ENCODE measurements around the gene IGFALS. TPM values are rescaled to one million over a fixed set of nuclear protein-coding genes. Genes with fewer than 3 reads are reported as not detected.

IGFALS gene
- total and polyA plus RNA-seq, 2 experiments from 2014 or later = 0.16 TPM; not detected in 1

DNA sequence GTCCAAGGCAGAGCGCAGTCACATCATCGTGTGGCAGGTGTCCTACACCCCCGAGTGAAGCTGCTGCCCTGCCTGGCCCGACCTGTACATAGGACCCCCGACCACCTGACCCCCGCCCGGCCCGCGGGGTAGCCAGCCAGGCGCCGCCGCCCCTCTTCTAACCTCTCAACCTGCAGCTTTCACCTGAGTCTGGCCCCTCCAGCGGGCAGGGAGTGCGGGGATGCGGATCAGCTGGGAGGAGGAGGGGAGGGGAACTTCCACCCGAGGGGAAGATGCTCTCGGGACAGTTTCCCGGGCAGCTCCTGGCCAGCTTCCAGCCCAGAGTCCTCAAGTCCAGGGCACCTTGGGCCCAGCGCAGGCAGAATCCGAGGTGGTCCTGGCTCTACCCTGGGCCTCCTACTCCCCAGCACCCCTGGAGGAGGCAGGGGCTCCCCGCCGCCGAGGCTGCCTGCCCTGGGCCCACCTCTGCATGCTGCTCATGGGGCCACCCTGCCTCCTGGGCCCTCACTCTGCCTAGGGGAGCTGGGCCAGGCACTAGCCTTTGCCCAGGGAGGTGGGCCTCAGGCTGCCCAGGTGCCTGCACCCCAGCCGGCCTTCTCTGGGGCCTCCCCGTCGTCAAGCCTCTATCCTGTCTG is 24.6 kb downstream of the IGFALS start:
- Histone ChIP-seq H3K27me3 (ENCODE audit: insufficient read depth) (no peaks in the 10 kb centered on the region), H3K4me3 (no peak overlapping the region), H2AFZ (no peak overlapping the region), H3K27ac (ENCODE audit: low read depth) (no peak overlapping the region), H3K4me1 (ENCODE audit: insufficient read depth) (peaks cover 4% of the 10 kb centered on the region), H4K20me1 (replicated peaks; ENCODE audit: insufficient read depth) (no peaks in the 10 kb centered on the region; the same call in 1 of the 2 replicates), H3K36me3 (ENCODE audit: insufficient read depth) (no peaks in the 10 kb centered on the region), H3F3A (replicated peaks; ENCODE audit: low read depth) (peaks cover 13% of the 10 kb centered on the region; the same call in 1 of the 2 replicates), H3K4me2 (no peak overlapping the region), H3K79me2 (replicated peaks; ENCODE audit: insufficient read depth) (peaks cover 5% of the 10 kb centered on the region), H3K9me2 (ENCODE audit: insufficient read depth) (no peaks in the 10 kb centered on the region)
- TF ChIP-seq STAT1 (IDR thresholded peaks at IDR 0.05; ENCODE audit: unreplicated experiment) (no peak), NANOG (IDR thresholded peaks at IDR 0.05; ENCODE audit: borderline replicate concordance) (no peak)
- TF ChIP-seq, protein P1, sequence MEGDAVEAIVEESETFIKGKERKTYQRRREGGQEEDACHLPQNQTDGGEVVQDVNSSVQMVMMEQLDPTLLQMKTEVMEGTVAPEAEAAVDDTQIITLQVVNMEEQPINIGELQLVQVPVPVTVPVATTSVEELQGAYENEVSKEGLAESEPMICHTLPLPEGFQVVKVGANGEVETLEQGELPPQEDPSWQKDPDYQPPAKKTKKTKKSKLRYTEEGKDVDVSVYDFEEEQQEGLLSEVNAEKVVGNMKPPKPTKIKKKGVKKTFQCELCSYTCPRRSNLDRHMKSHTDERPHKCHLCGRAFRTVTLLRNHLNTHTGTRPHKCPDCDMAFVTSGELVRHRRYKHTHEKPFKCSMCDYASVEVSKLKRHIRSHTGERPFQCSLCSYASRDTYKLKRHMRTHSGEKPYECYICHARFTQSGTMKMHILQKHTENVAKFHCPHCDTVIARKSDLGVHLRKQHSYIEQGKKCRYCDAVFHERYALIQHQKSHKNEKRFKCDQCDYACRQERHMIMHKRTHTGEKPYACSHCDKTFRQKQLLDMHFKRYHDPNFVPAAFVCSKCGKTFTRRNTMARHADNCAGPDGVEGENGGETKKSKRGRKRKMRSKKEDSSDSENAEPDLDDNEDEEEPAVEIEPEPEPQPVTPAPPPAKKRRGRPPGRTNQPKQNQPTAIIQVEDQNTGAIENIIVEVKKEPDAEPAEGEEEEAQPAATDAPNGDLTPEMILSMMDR (conservative IDR thresholded peaks at IDR 0.05; ENCODE audit: low read depth in 2 of 2) = no peak
- H3K4me3 Mint-ChIP-seq = no peak overlapping the region
- peaks cover 23% of the 10 kb centered on the region for H3K36me3 Mint-ChIP-seq (ENCODE audit: low read depth)
- peaks cover 8% of the 10 kb centered on the region for H3K4me1 Mint-ChIP-seq
- no peak overlapping the region for H3K27ac Mint-ChIP-seq
- peaks cover 4% of the 10 kb centered on the region; the same call in 1 of the 3 replicates for H3K9me3 Mint-ChIP-seq
- DNase-seq (ENCODE audit: low spot score) = no peak
- ATAC-seq = no peak
- H3K27me3 Mint-ChIP-seq (ENCODE audit: insufficient read depth, low read depth, poor library complexity) = peaks cover 26% of the 10 kb centered on the region

DNA sequence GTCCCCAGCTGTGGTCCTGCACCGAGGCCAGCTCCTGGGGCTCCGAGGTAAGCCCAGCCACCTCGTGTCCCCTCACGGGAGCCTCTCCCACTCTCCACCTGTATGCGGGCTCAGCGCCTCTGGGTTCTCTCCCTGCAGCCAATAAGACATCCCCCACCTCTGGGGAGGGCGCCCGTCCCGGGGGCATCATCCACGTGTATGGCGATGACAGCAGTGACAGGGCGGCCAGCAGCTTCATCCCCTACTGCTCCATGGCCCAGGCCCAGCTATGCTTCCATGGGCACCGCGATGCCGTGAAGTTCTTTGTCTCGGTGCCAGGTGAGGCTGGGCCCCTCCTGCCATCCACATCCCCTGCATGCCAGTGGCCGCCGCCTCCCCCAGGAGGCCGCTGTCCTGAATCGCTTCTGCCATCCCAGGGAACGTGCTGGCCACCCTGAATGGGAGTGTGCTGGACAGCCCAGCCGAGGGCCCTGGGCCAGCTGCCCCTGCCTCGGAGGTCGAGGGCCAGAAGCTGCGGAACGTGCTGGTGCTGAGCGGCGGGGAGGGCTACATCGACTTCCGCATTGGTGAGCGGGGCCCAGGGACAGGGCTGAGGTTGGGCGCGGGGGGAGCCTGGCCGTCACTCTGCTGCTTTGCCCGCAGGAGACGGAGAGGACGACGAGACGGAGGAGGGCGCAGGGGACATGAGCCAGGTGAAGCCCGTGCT is 25.3 kb downstream of the IGFALS start:
- Mint-ChIP-seq H3K9me3 (peaks cover 4% of the 10 kb centered on the region; the same call in 1 of the 3 replicates), H3K27me3 (ENCODE audit: insufficient read depth, low read depth, poor library complexity) (peaks cover 24% of the 10 kb centered on the region), H3K27ac (no peak overlapping the region), H3K4me1 (peaks cover 8% of the 10 kb centered on the region), H3K36me3 (ENCODE audit: low read depth) (peaks cover 23% of the 10 kb centered on the region), H3K4me3 (no peak overlapping the region)
- no peak overlapping the region for H3K27ac ChIP-seq (ENCODE audit: low read depth)
- H2AFZ ChIP-seq = no peak overlapping the region
- ATAC-seq = no peak
- peaks cover 5% of the 10 kb centered on the region for H3K79me2 ChIP-seq (replicated peaks; ENCODE audit: insufficient read depth)
- H3K36me3 ChIP-seq (ENCODE audit: insufficient read depth) = no peaks in the 10 kb centered on the region
- no peaks in the 10 kb centered on the region for H3K27me3 ChIP-seq (ENCODE audit: insufficient read depth)
- no peak overlapping the region for H3K4me2 ChIP-seq
- H3K9me2 ChIP-seq (ENCODE audit: insufficient read depth) = no peaks in the 10 kb centered on the region
- peaks cover 12% of the 10 kb centered on the region; the same call in 1 of the 2 replicates for H3F3A ChIP-seq (replicated peaks; ENCODE audit: low read depth)
- peaks cover 4% of the 10 kb centered on the region for H3K4me1 ChIP-seq (ENCODE audit: insufficient read depth)
- H4K20me1 ChIP-seq (replicated peaks; ENCODE audit: insufficient read depth) = no peaks in the 10 kb centered on the region; the same call in 1 of the 2 replicates
- DNase-seq (ENCODE audit: low spot score) = no peak
- no peak overlapping the region for H3K4me3 ChIP-seq
- TF ChIP-seq NANOG (IDR thresholded peaks at IDR 0.05; ENCODE audit: borderline replicate concordance) (no peak), ZNF331 (CRISPR knock-in tag; IDR thresholded peaks at IDR 0.05; ENCODE audit: low read depth) (no peak), JUNB (IDR thresholded peaks at IDR 0.05; ENCODE audit: unreplicated experiment) (no peak), CREB1 (CRISPR knock-in tag; IDR thresholded peaks at IDR 0.05; ENCODE audit: low read depth) (no peak)
- TF ChIP-seq, protein P2, sequence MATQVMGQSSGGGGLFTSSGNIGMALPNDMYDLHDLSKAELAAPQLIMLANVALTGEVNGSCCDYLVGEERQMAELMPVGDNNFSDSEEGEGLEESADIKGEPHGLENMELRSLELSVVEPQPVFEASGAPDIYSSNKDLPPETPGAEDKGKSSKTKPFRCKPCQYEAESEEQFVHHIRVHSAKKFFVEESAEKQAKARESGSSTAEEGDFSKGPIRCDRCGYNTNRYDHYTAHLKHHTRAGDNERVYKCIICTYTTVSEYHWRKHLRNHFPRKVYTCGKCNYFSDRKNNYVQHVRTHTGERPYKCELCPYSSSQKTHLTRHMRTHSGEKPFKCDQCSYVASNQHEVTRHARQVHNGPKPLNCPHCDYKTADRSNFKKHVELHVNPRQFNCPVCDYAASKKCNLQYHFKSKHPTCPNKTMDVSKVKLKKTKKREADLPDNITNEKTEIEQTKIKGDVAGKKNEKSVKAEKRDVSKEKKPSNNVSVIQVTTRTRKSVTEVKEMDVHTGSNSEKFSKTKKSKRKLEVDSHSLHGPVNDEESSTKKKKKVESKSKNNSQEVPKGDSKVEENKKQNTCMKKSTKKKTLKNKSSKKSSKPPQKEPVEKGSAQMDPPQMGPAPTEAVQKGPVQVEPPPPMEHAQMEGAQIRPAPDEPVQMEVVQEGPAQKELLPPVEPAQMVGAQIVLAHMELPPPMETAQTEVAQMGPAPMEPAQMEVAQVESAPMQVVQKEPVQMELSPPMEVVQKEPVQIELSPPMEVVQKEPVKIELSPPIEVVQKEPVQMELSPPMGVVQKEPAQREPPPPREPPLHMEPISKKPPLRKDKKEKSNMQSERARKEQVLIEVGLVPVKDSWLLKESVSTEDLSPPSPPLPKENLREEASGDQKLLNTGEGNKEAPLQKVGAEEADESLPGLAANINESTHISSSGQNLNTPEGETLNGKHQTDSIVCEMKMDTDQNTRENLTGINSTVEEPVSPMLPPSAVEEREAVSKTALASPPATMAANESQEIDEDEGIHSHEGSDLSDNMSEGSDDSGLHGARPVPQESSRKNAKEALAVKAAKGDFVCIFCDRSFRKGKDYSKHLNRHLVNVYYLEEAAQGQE (IDR thresholded peaks at IDR 0.05; ENCODE audit: unreplicated experiment) = no peak
- TF ChIP-seq, protein P3, sequence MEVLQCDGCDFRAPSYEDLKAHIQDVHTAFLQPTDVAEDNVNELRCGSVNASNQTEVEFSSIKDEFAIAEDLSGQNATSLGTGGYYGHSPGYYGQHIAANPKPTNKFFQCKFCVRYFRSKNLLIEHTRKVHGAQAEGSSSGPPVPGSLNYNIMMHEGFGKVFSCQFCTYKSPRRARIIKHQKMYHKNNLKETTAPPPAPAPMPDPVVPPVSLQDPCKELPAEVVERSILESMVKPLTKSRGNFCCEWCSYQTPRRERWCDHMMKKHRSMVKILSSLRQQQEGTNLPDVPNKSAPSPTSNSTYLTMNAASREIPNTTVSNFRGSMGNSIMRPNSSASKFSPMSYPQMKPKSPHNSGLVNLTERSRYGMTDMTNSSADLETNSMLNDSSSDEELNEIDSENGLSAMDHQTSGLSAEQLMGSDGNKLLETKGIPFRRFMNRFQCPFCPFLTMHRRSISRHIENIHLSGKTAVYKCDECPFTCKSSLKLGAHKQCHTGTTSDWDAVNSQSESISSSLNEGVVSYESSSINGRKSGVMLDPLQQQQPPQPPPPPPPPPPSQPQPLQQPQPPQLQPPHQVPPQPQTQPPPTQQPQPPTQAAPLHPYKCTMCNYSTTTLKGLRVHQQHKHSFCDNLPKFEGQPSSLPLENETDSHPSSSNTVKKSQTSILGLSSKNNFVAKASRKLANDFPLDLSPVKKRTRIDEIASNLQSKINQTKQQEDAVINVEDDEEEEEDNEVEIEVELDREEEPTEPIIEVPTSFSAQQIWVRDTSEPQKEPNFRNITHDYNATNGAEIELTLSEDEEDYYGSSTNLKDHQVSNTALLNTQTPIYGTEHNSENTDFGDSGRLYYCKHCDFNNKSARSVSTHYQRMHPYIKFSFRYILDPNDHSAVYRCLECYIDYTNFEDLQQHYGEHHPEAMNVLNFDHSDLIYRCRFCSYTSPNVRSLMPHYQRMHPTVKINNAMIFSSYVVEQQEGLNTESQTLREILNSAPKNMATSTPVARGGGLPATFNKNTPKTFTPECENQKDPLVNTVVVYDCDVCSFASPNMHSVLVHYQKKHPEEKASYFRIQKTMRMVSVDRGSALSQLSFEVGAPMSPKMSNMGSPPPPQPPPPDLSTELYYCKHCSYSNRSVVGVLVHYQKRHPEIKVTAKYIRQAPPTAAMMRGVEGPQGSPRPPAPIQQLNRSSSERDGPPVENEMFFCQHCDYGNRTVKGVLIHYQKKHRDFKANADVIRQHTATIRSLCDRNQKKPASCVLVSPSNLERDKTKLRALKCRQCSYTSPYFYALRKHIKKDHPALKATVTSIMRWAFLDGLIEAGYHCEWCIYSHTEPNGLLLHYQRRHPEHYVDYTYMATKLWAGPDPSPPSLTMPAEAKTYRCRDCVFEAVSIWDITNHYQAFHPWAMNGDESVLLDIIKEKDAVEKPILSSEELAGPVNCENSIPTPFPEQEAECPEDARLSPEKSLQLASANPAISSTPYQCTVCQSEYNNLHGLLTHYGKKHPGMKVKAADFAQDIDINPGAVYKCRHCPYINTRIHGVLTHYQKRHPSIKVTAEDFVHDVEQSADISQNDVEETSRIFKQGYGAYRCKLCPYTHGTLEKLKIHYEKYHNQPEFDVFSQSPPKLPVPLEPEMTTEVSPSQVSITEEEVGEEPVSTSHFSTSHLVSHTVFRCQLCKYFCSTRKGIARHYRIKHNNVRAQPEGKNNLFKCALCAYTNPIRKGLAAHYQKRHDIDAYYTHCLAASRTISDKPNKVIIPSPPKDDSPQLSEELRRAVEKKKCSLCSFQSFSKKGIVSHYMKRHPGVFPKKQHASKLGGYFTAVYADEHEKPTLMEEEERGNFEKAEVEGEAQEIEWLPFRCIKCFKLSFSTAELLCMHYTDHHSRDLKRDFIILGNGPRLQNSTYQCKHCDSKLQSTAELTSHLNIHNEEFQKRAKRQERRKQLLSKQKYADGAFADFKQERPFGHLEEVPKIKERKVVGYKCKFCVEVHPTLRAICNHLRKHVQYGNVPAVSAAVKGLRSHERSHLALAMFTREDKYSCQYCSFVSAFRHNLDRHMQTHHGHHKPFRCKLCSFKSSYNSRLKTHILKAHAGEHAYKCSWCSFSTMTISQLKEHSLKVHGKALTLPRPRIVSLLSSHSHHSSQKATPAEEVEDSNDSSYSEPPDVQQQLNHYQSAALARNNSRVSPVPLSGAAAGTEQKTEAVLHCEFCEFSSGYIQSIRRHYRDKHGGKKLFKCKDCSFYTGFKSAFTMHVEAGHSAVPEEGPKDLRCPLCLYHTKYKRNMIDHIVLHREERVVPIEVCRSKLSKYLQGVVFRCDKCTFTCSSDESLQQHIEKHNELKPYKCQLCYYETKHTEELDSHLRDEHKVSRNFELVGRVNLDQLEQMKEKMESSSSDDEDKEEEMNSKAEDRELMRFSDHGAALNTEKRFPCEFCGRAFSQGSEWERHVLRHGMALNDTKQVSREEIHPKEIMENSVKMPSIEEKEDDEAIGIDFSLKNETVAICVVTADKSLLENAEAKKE (CRISPR knock-in tag; IDR thresholded peaks at IDR 0.05) = no peak

Measured in GM23338 (cell line).